ENCODE measurements around the gene ST3GAL3. TPM values are rescaled to one million over a fixed set of nuclear protein-coding genes. Genes with fewer than 3 reads are reported as not detected.

The ST3GAL3 gene
- total and polyA plus RNA-seq, 2 experiments from 2014 or later: 4.5 to 7.0 TPM

- Histone ChIP-seq H3K4me2 (peak overlapping the region; percentile 6; the same call in 1 of the 2 replicates), H3K9me2 (ENCODE audit: insufficient read depth) (no peaks in the 10 kb centered on the region), H3F3A (replicated peaks; ENCODE audit: low read depth) (peaks cover 5% of the 10 kb centered on the region; the same call in 1 of the 2 replicates), H3K4me3 (no peak overlapping the region), H2AFZ (no peak overlapping the region), H4K20me1 (replicated peaks; ENCODE audit: insufficient read depth) (no peaks in the 10 kb centered on the region), H3K4me1 (ENCODE audit: insufficient read depth) (peaks cover 30% of the 10 kb centered on the region), H3K79me2 (replicated peaks; ENCODE audit: insufficient read depth) (no peaks in the 10 kb centered on the region), H3K27me3 (ENCODE audit: insufficient read depth) (no peaks in the 10 kb centered on the region), H3K36me3 (ENCODE audit: insufficient read depth) (no peaks in the 10 kb centered on the region), H3K27ac (ENCODE audit: low read depth) (no peak overlapping the region)
- Mint-ChIP-seq H3K4me3 (no peak overlapping the region), H3K9me3 (no peaks in the 10 kb centered on the region), H3K27ac (no peak overlapping the region), H3K4me1 (peaks cover 22% of the 10 kb centered on the region), H3K27me3 (ENCODE audit: insufficient read depth, low read depth, poor library complexity) (no peaks in the 10 kb centered on the region), H3K36me3 (ENCODE audit: low read depth) (no peaks in the 10 kb centered on the region)
- DNase-seq (ENCODE audit: low spot score): peak; percentile 92
- peak; percentile 73 for ATAC-seq
- TF ChIP-seq POLR2AphosphoS5 (IDR thresholded peaks at IDR 0.05; ENCODE audit: low read depth): no peak
- no peak for TF ChIP-seq STAT1 (IDR thresholded peaks at IDR 0.05; ENCODE audit: unreplicated experiment)
- TF ChIP-seq CREB1 (CRISPR knock-in tag; IDR thresholded peaks at IDR 0.05; ENCODE audit: low read depth): no peak
- TF ChIP-seq, protein P1, sequence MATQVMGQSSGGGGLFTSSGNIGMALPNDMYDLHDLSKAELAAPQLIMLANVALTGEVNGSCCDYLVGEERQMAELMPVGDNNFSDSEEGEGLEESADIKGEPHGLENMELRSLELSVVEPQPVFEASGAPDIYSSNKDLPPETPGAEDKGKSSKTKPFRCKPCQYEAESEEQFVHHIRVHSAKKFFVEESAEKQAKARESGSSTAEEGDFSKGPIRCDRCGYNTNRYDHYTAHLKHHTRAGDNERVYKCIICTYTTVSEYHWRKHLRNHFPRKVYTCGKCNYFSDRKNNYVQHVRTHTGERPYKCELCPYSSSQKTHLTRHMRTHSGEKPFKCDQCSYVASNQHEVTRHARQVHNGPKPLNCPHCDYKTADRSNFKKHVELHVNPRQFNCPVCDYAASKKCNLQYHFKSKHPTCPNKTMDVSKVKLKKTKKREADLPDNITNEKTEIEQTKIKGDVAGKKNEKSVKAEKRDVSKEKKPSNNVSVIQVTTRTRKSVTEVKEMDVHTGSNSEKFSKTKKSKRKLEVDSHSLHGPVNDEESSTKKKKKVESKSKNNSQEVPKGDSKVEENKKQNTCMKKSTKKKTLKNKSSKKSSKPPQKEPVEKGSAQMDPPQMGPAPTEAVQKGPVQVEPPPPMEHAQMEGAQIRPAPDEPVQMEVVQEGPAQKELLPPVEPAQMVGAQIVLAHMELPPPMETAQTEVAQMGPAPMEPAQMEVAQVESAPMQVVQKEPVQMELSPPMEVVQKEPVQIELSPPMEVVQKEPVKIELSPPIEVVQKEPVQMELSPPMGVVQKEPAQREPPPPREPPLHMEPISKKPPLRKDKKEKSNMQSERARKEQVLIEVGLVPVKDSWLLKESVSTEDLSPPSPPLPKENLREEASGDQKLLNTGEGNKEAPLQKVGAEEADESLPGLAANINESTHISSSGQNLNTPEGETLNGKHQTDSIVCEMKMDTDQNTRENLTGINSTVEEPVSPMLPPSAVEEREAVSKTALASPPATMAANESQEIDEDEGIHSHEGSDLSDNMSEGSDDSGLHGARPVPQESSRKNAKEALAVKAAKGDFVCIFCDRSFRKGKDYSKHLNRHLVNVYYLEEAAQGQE (IDR thresholded peaks at IDR 0.05; ENCODE audit: unreplicated experiment): no peak
- no peak for TF ChIP-seq EZH2phosphoT487 (IDR thresholded peaks at IDR 0.05; ENCODE audit: unreplicated experiment)
- TF ChIP-seq, protein P2, sequence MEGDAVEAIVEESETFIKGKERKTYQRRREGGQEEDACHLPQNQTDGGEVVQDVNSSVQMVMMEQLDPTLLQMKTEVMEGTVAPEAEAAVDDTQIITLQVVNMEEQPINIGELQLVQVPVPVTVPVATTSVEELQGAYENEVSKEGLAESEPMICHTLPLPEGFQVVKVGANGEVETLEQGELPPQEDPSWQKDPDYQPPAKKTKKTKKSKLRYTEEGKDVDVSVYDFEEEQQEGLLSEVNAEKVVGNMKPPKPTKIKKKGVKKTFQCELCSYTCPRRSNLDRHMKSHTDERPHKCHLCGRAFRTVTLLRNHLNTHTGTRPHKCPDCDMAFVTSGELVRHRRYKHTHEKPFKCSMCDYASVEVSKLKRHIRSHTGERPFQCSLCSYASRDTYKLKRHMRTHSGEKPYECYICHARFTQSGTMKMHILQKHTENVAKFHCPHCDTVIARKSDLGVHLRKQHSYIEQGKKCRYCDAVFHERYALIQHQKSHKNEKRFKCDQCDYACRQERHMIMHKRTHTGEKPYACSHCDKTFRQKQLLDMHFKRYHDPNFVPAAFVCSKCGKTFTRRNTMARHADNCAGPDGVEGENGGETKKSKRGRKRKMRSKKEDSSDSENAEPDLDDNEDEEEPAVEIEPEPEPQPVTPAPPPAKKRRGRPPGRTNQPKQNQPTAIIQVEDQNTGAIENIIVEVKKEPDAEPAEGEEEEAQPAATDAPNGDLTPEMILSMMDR (conservative IDR thresholded peaks at IDR 0.05; ENCODE audit: low read depth in 2 of 2): peak; percentile 91 to 99
Measured at GRCh38 chr1:43763497-43763973, 56.2 kb downstream of the ST3GAL3 start.

- no peak overlapping the region for H2AFZ ChIP-seq
- H3K9me2 ChIP-seq (ENCODE audit: insufficient read depth): no peaks in the 10 kb centered on the region
- H3K36me3 Mint-ChIP-seq (ENCODE audit: low read depth): no peaks in the 10 kb centered on the region
- H3K36me3 ChIP-seq (ENCODE audit: insufficient read depth): no peaks in the 10 kb centered on the region
- no peak overlapping the region; the same call in 2 of the 3 replicates for H3K4me3 Mint-ChIP-seq
- no peaks in the 10 kb centered on the region for H3K9me3 Mint-ChIP-seq
- peak; percentile 39 for ATAC-seq
- H3K27me3 ChIP-seq (ENCODE audit: insufficient read depth): no peaks in the 10 kb centered on the region
- H3K27ac Mint-ChIP-seq: peak overlapping the region; percentile 28
- H3K27me3 Mint-ChIP-seq (ENCODE audit: insufficient read depth, low read depth, poor library complexity): no peaks in the 10 kb centered on the region
- DNase-seq (ENCODE audit: low spot score): peak; percentile 28
- H3K4me1 Mint-ChIP-seq: peaks cover 29% of the 10 kb centered on the region
- H3K79me2 ChIP-seq (replicated peaks; ENCODE audit: insufficient read depth): no peaks in the 10 kb centered on the region
- peaks cover 7% of the 10 kb centered on the region; the same call in 1 of the 2 replicates for H3F3A ChIP-seq (replicated peaks; ENCODE audit: low read depth)
- peak overlapping the region; percentile 96; the same call in 1 of the 2 replicates for H3K27ac ChIP-seq (ENCODE audit: low read depth)
- peaks cover 39% of the 10 kb centered on the region for H3K4me1 ChIP-seq (ENCODE audit: insufficient read depth)
- no peak overlapping the region for H3K4me2 ChIP-seq
- H4K20me1 ChIP-seq (replicated peaks; ENCODE audit: insufficient read depth): no peaks in the 10 kb centered on the region
- no peak overlapping the region for H3K4me3 ChIP-seq
- no peak for TF ChIP-seq ETS1 (IDR thresholded peaks at IDR 0.05)
- TF ChIP-seq POLR2AphosphoS5 (IDR thresholded peaks at IDR 0.05; ENCODE audit: low read depth): no peak
- no peak for TF ChIP-seq ZNF331 (CRISPR knock-in tag; IDR thresholded peaks at IDR 0.05; ENCODE audit: low read depth)
- TF ChIP-seq, protein P2 (conservative IDR thresholded peaks at IDR 0.05; ENCODE audit: low read depth in 2 of 2): no peak
- no peak for TF ChIP-seq JUNB (IDR thresholded peaks at IDR 0.05; ENCODE audit: unreplicated experiment)
- TF ChIP-seq ZNF114 (CRISPR knock-in tag; IDR thresholded peaks at IDR 0.05): no peak
- TF ChIP-seq NANOG (IDR thresholded peaks at IDR 0.05; ENCODE audit: borderline replicate concordance): no peak
- TF ChIP-seq, protein P1 (IDR thresholded peaks at IDR 0.05; ENCODE audit: unreplicated experiment): no peak
- TF ChIP-seq EZH2phosphoT487 (IDR thresholded peaks at IDR 0.05; ENCODE audit: unreplicated experiment): no peak
- no peak for TF ChIP-seq CREB1 (CRISPR knock-in tag; IDR thresholded peaks at IDR 0.05; ENCODE audit: low read depth)
Measured at GRCh38 chr1:43764581-43764980, 57.2 kb downstream of the ST3GAL3 start.

Measured in GM23338 (cell line).